Naive thymus-derived CD4-positive, alpha-beta T cell (primary cell): ENCODE measurements around the gene CLSTN1. TPM values are rescaled to one million over a fixed set of nuclear protein-coding genes. Genes with fewer than 3 reads are reported as not detected.
A peak's percentile ranks its signal among the peaks of the same experiment; 100 is the strongest.

ENCODE experiments used
- ATAC-seq: fragments of 150-1000 bp; cut with Tn5 transposase; 2 replicates; pipeline ENCODE4 v1.10.0; 2021; ENCODE audit warnings: mild to moderate bottlenecking, moderate library complexity
- CTCF ChIA-PET: fragments of 350-600 bp; sonication (Branson Sonifier 250); formaldehyde crosslinking; loops from one replicate; lab custom pipeline; 2021; ENCODE audit warnings: antibody characterized with exemption; lab: Charles Lee
- POLR2A ChIA-PET: fragments of 350-600 bp; sonication (Branson Sonifier 250); formaldehyde crosslinking; loops from one replicate; lab custom pipeline; 2021; ENCODE audit warnings: antibody characterized with exemption, inconsistent platforms; lab: Charles Lee
- DNase-seq, 9 donors: peaks; one replicate each; pipeline versions ENCODE4 v3.0.0 to v3.0.0-alpha.2; 2020 to 2022; ENCODE audit warnings: mixed read lengths in 1 of 9
- H3K27ac ChIP-seq: one replicate; pipeline ENCODE4 v1.7.0; 2013; ENCODE audit warnings: mild to moderate bottlenecking, low read depth, low read length, moderate library complexity
- H3K27me3 ChIP-seq, 2 donors: one replicate each; pipeline ENCODE4 v1.7.0; 2013; ENCODE audit warnings: low read length in 2 of 2, mild to moderate bottlenecking in 2 of 2, moderate library complexity in 2 of 2; ENCODE audit not compliant: control insufficient read depth in 2 of 2, insufficient read depth in 2 of 2
- H3K36me3 ChIP-seq, 3 experiments: 1 replicate in 2 of 3; 2 replicates in 1 of 3; pipeline ENCODE4 v1.7.0; 2013; ENCODE audit warnings: low read length in 3 of 3, mild to moderate bottlenecking in 3 of 3, moderate library complexity in 1 of 3; ENCODE audit not compliant: insufficient read depth in 3 of 3, control insufficient read depth in 2 of 3
- H3K4me1 ChIP-seq, 2 donors: one replicate each; pipeline ENCODE4 v1.7.0; 2013; ENCODE audit warnings: low read length in 2 of 2, mild to moderate bottlenecking in 2 of 2, moderate library complexity in 1 of 2; ENCODE audit not compliant: control insufficient read depth in 2 of 2, insufficient read depth in 2 of 2
- H3K4me3 ChIP-seq: 2 replicates; pipeline ENCODE4 v1.7.0; 2013; ENCODE audit warnings: mild to moderate bottlenecking, low read length
- H3K9me3 ChIP-seq, 3 experiments: 1 replicate in 2 of 3; 2 replicates in 1 of 3; pipeline ENCODE4 v1.7.0; 2013; ENCODE audit warnings: low read length in 3 of 3; ENCODE audit not compliant: control insufficient read depth in 2 of 3
- H3K27ac Mint-ChIP-seq, 9 donors: one replicate each; pipeline ENCODE4 v1.8.0; 2020 to 2022; ENCODE audit warnings: mixed read lengths in 9 of 9, mild to moderate bottlenecking in 8 of 9, moderate library complexity in 5 of 9, inconsistent platforms in 2 of 9
- H3K27me3 Mint-ChIP-seq, 5 donors: one replicate each; pipeline ENCODE4 v1.8.0; 2021 to 2022; ENCODE audit warnings: mixed read lengths in 5 of 5, mild to moderate bottlenecking in 1 of 5
- H3K36me3 Mint-ChIP-seq, 5 donors: one replicate each; pipeline ENCODE4 v1.8.0; 2020 to 2022; ENCODE audit warnings: mixed read lengths in 5 of 5, mild to moderate bottlenecking in 3 of 5, inconsistent platforms in 1 of 5
- H3K4me1 Mint-ChIP-seq, 7 donors: one replicate each; pipeline ENCODE4 v1.8.0; 2020 to 2022; ENCODE audit warnings: mixed read lengths in 7 of 7, mild to moderate bottlenecking in 3 of 7, inconsistent platforms in 1 of 7
- H3K4me3 Mint-ChIP-seq, 10 donors: one replicate each; pipeline ENCODE4 v1.8.0; 2020 to 2022; ENCODE audit warnings: mild to moderate bottlenecking in 10 of 10, mixed read lengths in 10 of 10, moderate library complexity in 6 of 10, inconsistent platforms in 2 of 10
- H3K9me3 Mint-ChIP-seq, 11 donors: one replicate each; pipeline ENCODE4 v1.8.0; 2020 to 2022; ENCODE audit warnings: mixed read lengths in 11 of 11, mild to moderate bottlenecking in 4 of 11, inconsistent platforms in 1 of 11, moderate library complexity in 1 of 11
- intact Hi-C, 2 donors: fragments of 100-400 bp; cut with micrococcal nuclease; formaldehyde crosslinking; loops; one replicate each; pipeline ENCODE4 v1.15.1; 2023
- polyA plus RNA-seq, 2 donors: library from polyadenylated mRNA; unstranded; fragments of 300-500 nt; fragmentation: Illumina TruSeq; gene quantifications; one replicate each; pipeline ENCODE4 v1.2.3, GENCODE V29; 2021
- total RNA-seq, 6 experiments: library from RNA in 5 of 6; stranded (reverse) in 5 of 6; gene quantifications; 1 replicate in 5 of 6; 2 replicates in 1 of 6; pipeline ENCODE4 v1.2.3 and lab custom pipeline; 2021 to 2026

The CLSTN1 gene
- total and polyA plus RNA-seq, 7 experiments from 2014 or later, result 16.9 to 116 (median 78.3) TPM

- POLR2A ChIA-PET, result interaction anchor here (1.0 to 3.8 kb wide), 4 partner anchors 10 to 19 kb away, joined by 3 to 16 read pairs (median 8); no protein-coding TSS in a partner anchor
- H3K4me3 Mint-ChIP-seq, result peak overlapping the region in 2 of 10 donors; percentile 4 to 50
- CTCF ChIA-PET, result no interaction called here
- no peaks in the 10 kb centered on the region for H3K27me3 Mint-ChIP-seq
- DNase-seq (no peak), ATAC-seq (no peak)
- H3K27ac Mint-ChIP-seq, result peak overlapping the region in 5 of 9 donors; percentile 49 to 83 (median 57)
- Histone ChIP-seq H3K27ac (peak overlapping the region; percentile 15), H3K9me3 (no peaks in the 10 kb centered on the region), H3K36me3 (peaks cover 21 to 84% (median 32%) of the 10 kb centered on the region in 3 experiments), H3K4me3 (no peak overlapping the region), H3K27me3 (no peaks in the 10 kb centered on the region), H3K4me1 (peaks cover 0 to 22% of the 10 kb centered on the region in 2 donors)
- peaks cover 14 to 65% (median 46%) of the 10 kb centered on the region in 7 donors for H3K4me1 Mint-ChIP-seq
- H3K36me3 Mint-ChIP-seq, result peaks cover 5 to 54% (median 44%) of the 10 kb centered on the region in 5 donors
- intact Hi-C loops, result no loop called here
- H3K9me3 Mint-ChIP-seq, result peaks cover 0 to 27% (median 0%) of the 10 kb centered on the region in 11 donors
Observed at GRCh38 chr1:9735800-9736199, 88.0 kb downstream of the CLSTN1 start.

- peaks cover 33 to 86% (median 64%) of the 10 kb centered on the region in 7 donors for H3K4me1 Mint-ChIP-seq
- H3K36me3 Mint-ChIP-seq, result peaks cover 9 to 61% (median 47%) of the 10 kb centered on the region in 5 donors
- no peaks in the 10 kb centered on the region for H3K27me3 ChIP-seq
- peaks cover 0 to 30% (median 0%) of the 10 kb centered on the region in 11 donors for H3K9me3 Mint-ChIP-seq
- peaks cover 13 to 77% (median 27%) of the 10 kb centered on the region in 3 experiments for H3K36me3 ChIP-seq
- H3K27me3 Mint-ChIP-seq, result no peaks in the 10 kb centered on the region
- H3K27ac Mint-ChIP-seq, result peak overlapping the region; percentile 47 to 93 (median 84)
- ChIA-PET CTCF (interaction anchor here (0.5 kb wide), 1 partner anchor 17 kb away, joined by 6 read pairs; no protein-coding TSS in a partner anchor), POLR2A (interaction anchor here (0.5 to 10.3 kb wide), 4 partner anchors 16 to 758 kb away, joined by 3 to 192 read pairs (median 3); no protein-coding TSS in a partner anchor)
- intact Hi-C loops, result no loop called here
- H3K4me1 ChIP-seq, result peaks cover 12 to 48% of the 10 kb centered on the region in 2 donors
- peak overlapping the region in 4 of 10 donors; percentile 33 to 71 (median 48) for H3K4me3 Mint-ChIP-seq
- no peaks in the 10 kb centered on the region for H3K9me3 ChIP-seq
- H3K4me3 ChIP-seq, result no peak overlapping the region
- no peak for DNase-seq
- no peak overlapping the region for H3K27ac ChIP-seq
- ATAC-seq, result no peak
Observed at GRCh38 chr1:9733160-9733789, 90.5 kb downstream of the CLSTN1 start.

- H3K36me3 Mint-ChIP-seq, result peaks cover 9 to 68% (median 47%) of the 10 kb centered on the region in 5 donors
- H3K27me3 Mint-ChIP-seq, result no peaks in the 10 kb centered on the region
- H3K9me3 Mint-ChIP-seq, result peaks cover 0 to 27% (median 0%) of the 10 kb centered on the region in 11 donors
- no peak overlapping the region for H3K4me3 ChIP-seq
- no peaks in the 10 kb centered on the region for H3K27me3 ChIP-seq
- peak overlapping the region in 5 of 10 donors; percentile 14 to 71 (median 70) for H3K4me3 Mint-ChIP-seq
- peaks cover 13 to 75% (median 31%) of the 10 kb centered on the region in 3 experiments for H3K36me3 ChIP-seq
- H3K9me3 ChIP-seq, result no peaks in the 10 kb centered on the region
- H3K27ac ChIP-seq, result no peak overlapping the region
- intact Hi-C loops, result no loop called here
- ATAC-seq, result no peak
- peaks cover 20 to 49% of the 10 kb centered on the region in 2 donors for H3K4me1 ChIP-seq
- ChIA-PET CTCF (no interaction called here), POLR2A (interaction anchor here (1.1 to 13.7 kb wide), 3 partner anchors 16 to 103 kb away, joined by 3 to 192 read pairs (median 159); no protein-coding TSS in a partner anchor)
- peaks cover 37 to 86% (median 66%) of the 10 kb centered on the region in 7 donors for H3K4me1 Mint-ChIP-seq
- peak overlapping the region; percentile 66 to 94 (median 86) for H3K27ac Mint-ChIP-seq
- DNase-seq, result no peak
Observed at GRCh38 chr1:9732123-9732971, 91.4 kb downstream of the CLSTN1 start.

- no peak for DNase-seq
- no peak overlapping the region for H3K27ac ChIP-seq
- CTCF ChIA-PET, result interaction anchor here (1.2 kb wide), 1 partner anchor 11 kb away, joined by 3 read pairs; no protein-coding TSS in a partner anchor
Observed at GRCh38 chr1:9731561-9731960, 92.2 kb downstream of the CLSTN1 start.

GRCh38 chr1:9731051-9731537, 92.7 kb downstream of the CLSTN1 start:
- Histone ChIP-seq H3K27me3 (no peaks in the 10 kb centered on the region), H3K9me3 (no peaks in the 10 kb centered on the region), H3K4me3 (no peak overlapping the region), H3K36me3 (peaks cover 13 to 78% (median 35%) of the 10 kb centered on the region in 3 experiments), H3K27ac (no peak overlapping the region), H3K4me1 (peaks cover 23 to 54% of the 10 kb centered on the region in 2 donors)
- Mint-ChIP-seq H3K27me3 (no peaks in the 10 kb centered on the region), H3K4me3 (peak overlapping the region in 9 of 10 donors; percentile 29 to 80 (median 71)), H3K27ac (peak overlapping the region; percentile 30 to 94 (median 91)), H3K9me3 (peaks cover 0 to 23% (median 0%) of the 10 kb centered on the region in 11 donors), H3K4me1 (peaks cover 37 to 87% (median 69%) of the 10 kb centered on the region in 7 donors), H3K36me3 (peaks cover 9 to 70% (median 48%) of the 10 kb centered on the region in 5 donors)
- CTCF ChIA-PET, result interaction anchor here (1.2 to 1.7 kb wide), 2 partner anchors 11 to 15 kb away, joined by 3 to 4 read pairs; no protein-coding TSS in a partner anchor
- intact Hi-C loops, result no loop called here
- DNase-seq (no peak), ATAC-seq (no peak)
- POLR2A ChIA-PET, result interaction anchor here (0.9 to 13.7 kb wide), 5 partner anchors 14 to 102 kb away, joined by 3 to 192 read pairs (median 4); no protein-coding TSS in a partner anchor

More at GRCh38 chr1:9731561-9731960, 92.2 kb downstream of the CLSTN1 start:
- Mint-ChIP-seq H3K36me3 (peaks cover 9 to 69% (median 48%) of the 10 kb centered on the region in 5 donors), H3K27ac (peak overlapping the region; percentile 79 to 94 (median 91)), H3K4me1 (peaks cover 35 to 87% (median 67%) of the 10 kb centered on the region in 7 donors), H3K27me3 (no peaks in the 10 kb centered on the region), H3K4me3 (peak overlapping the region in 7 of 10 donors; percentile 14 to 71 (median 47)), H3K9me3 (peaks cover 0 to 23% (median 0%) of the 10 kb centered on the region in 11 donors)
- no peak for ATAC-seq
- H3K27me3 ChIP-seq, result no peaks in the 10 kb centered on the region
- H3K9me3 ChIP-seq, result no peaks in the 10 kb centered on the region
- H3K4me3 ChIP-seq, result no peak overlapping the region
- H3K36me3 ChIP-seq, result peaks cover 13 to 78% (median 35%) of the 10 kb centered on the region in 3 experiments
- H3K4me1 ChIP-seq, result peaks cover 23 to 51% of the 10 kb centered on the region in 2 donors
- POLR2A ChIA-PET, result interaction anchor here (1.1 to 13.7 kb wide), 3 partner anchors 15 to 102 kb away, joined by 3 to 192 read pairs (median 159); no protein-coding TSS in a partner anchor
- intact Hi-C loops, result no loop called here
